Measurements from ENCODE around the gene B3GNT8. TPM values are rescaled to one million over a fixed set of nuclear protein-coding genes. Genes with fewer than 3 reads are reported as not detected.

B3GNT8 gene
- total and polyA plus RNA-seq, 2 donors (not counting 1 experiment from before 2014, with no cell fraction given), result 0.27 TPM; not detected in 1

GRCh38 chr19:41439441-41440222 is 12.5 kb upstream of the B3GNT8 start, which contains the start of gene DMAC2:
Gene DMAC2, minus strand, starts transcription at chr19:41439912. Its CDS starts 13 bp downstream, at chr19:41439899.
- ATAC-seq (ENCODE audit: low read depth), result peak; percentile 98
- peak within 1 kb of the TSS; percentile 51 to 80 for H3K27ac ChIP-seq (ENCODE audit: low read length in 2 of 2)
- intact Hi-C loops (cut with micrococcal nuclease), result loop anchor here (1.0 kb wide), 1 partner anchor 42 kb away; the partner anchor contains the start of genes BCKDHA and EXOSC5
- no peaks in the 10 kb centered on the region for H4K20me1 ChIP-seq (ENCODE audit: control insufficient read depth, insufficient read depth, low read length, poor library complexity, severe bottlenecking)
- peak within 1 kb of the TSS; percentile 50 for H3K27ac Mint-ChIP-seq
- peak within 1 kb of the TSS; percentile 87 for H3K9ac ChIP-seq (ENCODE audit: low read length)
- peak within 1 kb of the TSS; percentile 61 to 97 (median 81) for H3K4me3 ChIP-seq (ENCODE audit: control extremely low read depth in 1 of 5, extremely low read depth in 1 of 5, insufficient read depth in 1 of 5, low read depth in 2 of 5, low read length in 4 of 5)
- peaks cover 13% of the 10 kb centered on the region for H3K27me3 Mint-ChIP-seq
- ChIA-PET CTCF (interaction anchor here (0.7 to 3.8 kb wide), 17 partner anchors 8 to 160 kb away, joined by 3 to 31 read pairs (median 4); partner anchors contain the start of gene B9D2), POLR2A (interaction anchor here (0.5 to 1.5 kb wide), 7 partner anchors 75 to 136 kb away, joined by 3 to 8 read pairs (median 3); partner anchors contain the start of genes B9D2 and CEACAM21)
- no peaks in the 10 kb centered on the region for H3K9me3 Mint-ChIP-seq (ENCODE audit: insufficient read depth)
- H3K79me2 ChIP-seq (ENCODE audit: control insufficient read depth, insufficient read depth, low read length), result peaks cover 12% of the 10 kb centered on the region
- no peaks in the 10 kb centered on the region for H3K9me3 ChIP-seq (ENCODE audit: control extremely low read depth in 1 of 3, control insufficient read depth in 2 of 3, insufficient read depth in 1 of 3, low read length in 2 of 3)
- peaks cover 15% of the 10 kb centered on the region for H3K4me1 Mint-ChIP-seq
- peak within 1 kb of the TSS; percentile 94 for H2AFZ ChIP-seq (ENCODE audit: insufficient read depth, low read depth, low read length, poor library complexity, severe bottlenecking)
- no peak for TF ChIP-seq EZH2 (IDR thresholded peaks at IDR 0.05; ENCODE audit: borderline replicate concordance, insufficient read depth, low read depth, low read length, poor library complexity, severe bottlenecking)
- TF ChIP-seq CTCF (IDR thresholded peaks at IDR 0.05), result peak; percentile 41
- peaks cover 0 to 4% (median 0%) of the 10 kb centered on the region in 4 experiments for H3K27me3 ChIP-seq (replicated peaks in 1 of 4; ENCODE audit: control extremely low read depth in 1 of 4, control insufficient read depth in 3 of 4, insufficient read depth in 4 of 4, low read length in 3 of 4)
- H3K4me1 ChIP-seq (ENCODE audit: control insufficient read depth in 2 of 2, insufficient read depth in 2 of 2, low read length in 2 of 2), result peaks cover 8 to 14% of the 10 kb centered on the region in 2 donors
- peak within 1 kb of the TSS; percentile 45 for H3K4me3 Mint-ChIP-seq
- 0% methylated on average over 40 of the region's 40 CpGs for WGBS (ENCODE audit: insufficient coverage)
- peaks cover 0 to 14% of the 10 kb centered on the region in 2 experiments for H3K36me3 ChIP-seq (replicated peaks in 1 of 2; ENCODE audit: control extremely low read depth in 1 of 2, control insufficient read depth in 1 of 2, extremely low read depth in 1 of 2, insufficient read depth in 2 of 2, low read length in 1 of 2)
- peak; percentile 94 for DNase-seq
- peak within 1 kb of the TSS; percentile 88 for H3K4me2 ChIP-seq (replicated peaks; ENCODE audit: low read depth, low read length, poor library complexity, severe bottlenecking)
